Pancreas (tissue), 10 donors: ENCODE measurements around the gene DPP3. TPM values are rescaled to one million over a fixed set of nuclear protein-coding genes. Genes with fewer than 3 reads are reported as not detected.
A peak's percentile ranks its signal among the peaks of the same experiment; 100 is the strongest.

Source experiments
- ATAC-seq, 4 donors: fragments of 200-7000 bp; cut with Tn5 transposase; one replicate each; pipeline versions ENCODE4 v1.8.0 to v1.9.1; 2020; ENCODE audit warnings: mild to moderate bottlenecking in 4 of 4, moderate library complexity in 4 of 4
- DNase-seq, 6 donors: peaks; one replicate each; pipeline ENCODE4 v3.0.0-alpha.2; 2020
- FAIRE-seq: peaks from 2 replicates; lab custom pipeline; 2012; peaks lifted over from hg19 to GRCh38; lab: Jason Lieb, UNC
- H3K27ac ChIP-seq, 4 donors: fragments of 200-600 bp; sonication (generic); 1 replicate in 3 of 4; 2 replicates in 1 of 4; pipeline versions ENCODE4 v1.5.0 to v1.8.0; 2020
- H3K27me3 ChIP-seq, 4 donors: fragments of 200-600 bp; one replicate each; pipeline ENCODE4 v1.8.0; 2021
- H3K36me3 ChIP-seq, 3 donors: fragments of 200-600 bp; sonication (generic) in 1 of 3; one replicate each; pipeline versions ENCODE4 v1.5.0 to v1.8.0; 2020 to 2021
- H3K4me1 ChIP-seq, 3 donors: fragments of 200-600 bp; one replicate each; pipeline ENCODE4 v1.8.0; 2021
- H3K4me3 ChIP-seq, 4 donors: fragments of 200-600 bp; sonication (generic) in 2 of 4; one replicate each; pipeline versions ENCODE4 v1.5.0 to v1.8.0; 2020 to 2021
- H3K9me3 ChIP-seq, 4 donors: fragments of 200-600 bp; one replicate each; pipeline ENCODE4 v1.8.0; 2021
- CTCF ChIP-seq, 4 donors: fragments of 200-600 bp; sonication (generic) in 3 of 4; IDR thresholded peaks; one replicate each; pipeline versions ENCODE4 v1.5.0 to v1.8.0; 2021; ENCODE audit warnings: antibody characterized with exemption in 4 of 4
- WGBS, 2 donors: extraction: QIAGEN DNeasy Blood & Tissue Kit; methylation state at CpG; one replicate each; pipeline ENCODE4 v1.1.7; 2013; 5-methylcytosine and 5-hydroxymethylcytosine counted together
- intact Hi-C, 3 donors: fragments of 100-400 bp; cut with DNase I; formaldehyde crosslinking; loops; one replicate each; pipeline versions ENCODE4 v1.11.1 to v1.14.2; 2022
- polyA plus RNA-seq, 2 donors: library from polyadenylated mRNA; stranded (reverse); fragments of 200-250 nt; gene quantifications; one replicate each; pipeline ENCODE4 v1.2.3, GENCODE V29; 2013
- total RNA-seq, 6 donors: library from RNA; stranded (reverse); fragmentation: NEBNext Ultra II Directional in 4 of 6; extraction: Animal tissue kit (Norgen Biotek cat#: 25700) in 4 of 6; gene quantifications; one replicate each; pipeline versions ENCODE4 v1.2.1 to v1.2.4, GENCODE V29; 2021 to 2023
- donor health status: healthy with polysubstance abuse.
- donor health status: DM: no; HTN: no; CAD: no; lungs with moderate emphysema.
- donor health status: DM: no; HTN: no; CAD: no.
- donor health status: control.
- donor health status: control.
- donor health status: Bipolar disorder and iron deficiency.
- donor health status: DM: yes; HTN: yes; CAD: no.
- donor health status: DM: no; HTN: no; CAD: no.
- donor health status: DM: no; HTN: no; CAD: no.
- donor health status: DM: yes; HTN: yes; CAD: no.

DPP3 gene
- total and polyA plus RNA-seq, 8 donors: 8.5 to 27.0 (median 20.7) TPM

GRCh38 chr11:66467756-66468155 lies 12.5 kb upstream of the DPP3 start:
- no peaks in the 10 kb centered on the region for H3K36me3 ChIP-seq
- H3K4me1 ChIP-seq: peaks cover 0 to 5% (median 0%) of the 10 kb centered on the region in 3 donors
- FAIRE-seq (no peak), DNase-seq (peak in 3 of 6 donors; percentile 33 to 48 (median 42)), ATAC-seq (peak in 3 of 4 donors; percentile 4 to 48 (median 23))
- intact Hi-C loops: no loop called here
- no peak for TF ChIP-seq CTCF (IDR thresholded peaks at IDR 0.05)
- no peak overlapping the region for H3K27ac ChIP-seq
- H3K27me3 ChIP-seq: no peaks in the 10 kb centered on the region
- H3K4me3 ChIP-seq: peak overlapping the region in 2 of 4 donors; percentile 51 to 66
- no peaks in the 10 kb centered on the region for H3K9me3 ChIP-seq
- 34 to 42% methylated on average over 4 to 6 of the region's 6 CpGs for WGBS, 2 donors

- ATAC-seq: no peak
Measured at GRCh38 chr11:66468691-66469090, 11.5 kb upstream of the DPP3 start.

GRCh38 chr11:66469441-66469840 lies 10.8 kb upstream of the DPP3 start:
- DNase-seq: no peak
- H3K27ac ChIP-seq: no peak overlapping the region
- no peaks in the 10 kb centered on the region for H3K9me3 ChIP-seq
- H3K27me3 ChIP-seq: no peaks in the 10 kb centered on the region
- FAIRE-seq: no peak
- no peak overlapping the region for H3K4me3 ChIP-seq
- intact Hi-C loops: no loop called here
- WGBS, 2 donors: 89 to 100% methylated on average over 1 of the region's 1 CpG
- ATAC-seq: no peak
- H3K36me3 ChIP-seq: no peaks in the 10 kb centered on the region
- no peak for TF ChIP-seq CTCF (IDR thresholded peaks at IDR 0.05)
- H3K4me1 ChIP-seq: peaks cover 0 to 5% (median 0%) of the 10 kb centered on the region in 3 donors

More at GRCh38 chr11:66468691-66469090, 11.5 kb upstream of the DPP3 start:
- intact Hi-C loops: no loop called here
- TF ChIP-seq CTCF (IDR thresholded peaks at IDR 0.05): no peak
- Histone ChIP-seq H3K36me3 (no peaks in the 10 kb centered on the region), H3K27ac (no peak overlapping the region), H3K4me3 (no peak overlapping the region), H3K9me3 (no peaks in the 10 kb centered on the region), H3K4me1 (peaks cover 0 to 5% (median 0%) of the 10 kb centered on the region in 3 donors), H3K27me3 (no peaks in the 10 kb centered on the region)
- FAIRE-seq (no peak), DNase-seq (no peak)
- 68 to 80% methylated on average over 6 of the region's 6 CpGs for WGBS, 2 donors

- Histone ChIP-seq H3K9me3 (no peaks in the 10 kb centered on the region), H3K4me1 (peaks cover 0 to 5% (median 0%) of the 10 kb centered on the region in 3 donors), H3K36me3 (no peaks in the 10 kb centered on the region), H3K27ac (no peak overlapping the region), H3K4me3 (no peak overlapping the region), H3K27me3 (no peaks in the 10 kb centered on the region)
- TF ChIP-seq CTCF (IDR thresholded peaks at IDR 0.05): no peak
- 87 to 88% methylated on average over 3 of the region's 3 CpGs for WGBS, 2 donors
- ATAC-seq (no peak), DNase-seq (no peak), FAIRE-seq (no peak)
- intact Hi-C loops: no loop called here
Measured at GRCh38 chr11:66470015-66470414, 10.2 kb upstream of the DPP3 start.

GRCh38 chr11:66471142-66471541 lies 9.1 kb upstream of the DPP3 start:
- WGBS, 2 donors: 94% methylated on average over 16 of the region's 16 CpGs
- Histone ChIP-seq H3K9me3 (no peaks in the 10 kb centered on the region), H3K4me3 (no peak overlapping the region), H3K27ac (no peak overlapping the region), H3K4me1 (peaks cover 0 to 5% (median 0%) of the 10 kb centered on the region in 3 donors), H3K27me3 (no peaks in the 10 kb centered on the region), H3K36me3 (no peaks in the 10 kb centered on the region)
- no peak for ATAC-seq
- no peak for DNase-seq
- no peak for TF ChIP-seq CTCF (IDR thresholded peaks at IDR 0.05)
- FAIRE-seq: no peak
- intact Hi-C loops: no loop called here
